ENCODE results near the gene KANSL2. TPM values are rescaled to one million over a fixed set of nuclear protein-coding genes. Genes with fewer than 3 reads are reported as not detected.
A peak's percentile ranks its signal among the peaks of the same experiment; 100 is the strongest.
"Not testable (repeated sequence)": the region's sequence is repeated elsewhere in the genome, so short reads cannot be mapped to it uniquely, and the experiment has no call there.

The KANSL2 gene
- total RNA-seq, 1 donor, result 48.1 TPM

- Histone ChIP-seq H3K79me2 (ENCODE audit: insufficient read depth, low read length) (peaks cover 41% of the 10 kb centered on the region), H3K4me1 (ENCODE audit: insufficient read depth, low read length) (peaks cover 33% of the 10 kb centered on the region), H3K4me3 (ENCODE audit: insufficient read depth, low read length) (no peak overlapping the region), H2AFZ (ENCODE audit: low read length) (no peak overlapping the region), H3K27ac (ENCODE audit: low read depth, low read length) (no peak overlapping the region), H4K20me1 (ENCODE audit: insufficient read depth, low read length) (peaks cover 11% of the 10 kb centered on the region), H3K36me3 (ENCODE audit: insufficient read depth, low read length) (peaks cover 26% of the 10 kb centered on the region), H3K27me3 (ENCODE audit: insufficient read depth, low read length) (no peaks in the 10 kb centered on the region), H3K9me3 (ENCODE audit: low read depth, low read length) (no peaks in the 10 kb centered on the region), H3K4me2 (ENCODE audit: insufficient read depth, low read length) (peak overlapping the region; percentile 81)
- DNase-seq (ENCODE audit: insufficient read length, low spot score, missing footprints), result peak; percentile 15
- TF ChIP-seq CTCF (IDR thresholded peaks at IDR 0.05; ENCODE audit: extremely low read depth, low read depth, low read length), result no peak
Measured at GRCh38 chr12:48682927-48683326, 889 bp upstream of the KANSL2 start.

- Histone ChIP-seq H3K79me2 (ENCODE audit: insufficient read depth, low read length) (peaks cover 44% of the 10 kb centered on the region), H2AFZ (ENCODE audit: low read length) (peak overlapping the region; percentile 91), H3K4me2 (ENCODE audit: insufficient read depth, low read length) (peak overlapping the region; percentile 81), H3K4me3 (ENCODE audit: insufficient read depth, low read length) (peak overlapping the region; percentile 98), H4K20me1 (ENCODE audit: insufficient read depth, low read length) (peaks cover 11% of the 10 kb centered on the region), H3K4me1 (ENCODE audit: insufficient read depth, low read length) (peaks cover 37% of the 10 kb centered on the region), H3K36me3 (ENCODE audit: insufficient read depth, low read length) (peaks cover 28% of the 10 kb centered on the region)
- H3K27ac ChIP-seq (ENCODE audit: low read depth, low read length); DNase-seq (ENCODE audit: insufficient read length, low spot score, missing footprints); H3K27me3 ChIP-seq (ENCODE audit: insufficient read depth, low read length); H3K9me3 ChIP-seq (ENCODE audit: low read depth, low read length): not testable (repeated sequence)
Measured at GRCh38 chr12:48682533-48682905, 481 bp upstream of the KANSL2 start.

- no peak for TF ChIP-seq CTCF (IDR thresholded peaks at IDR 0.05; ENCODE audit: extremely low read depth, low read depth, low read length)
- peak; percentile 80 for DNase-seq (ENCODE audit: insufficient read length, low spot score, missing footprints)
- peak overlapping the region; percentile 96 for H2AFZ ChIP-seq (ENCODE audit: low read length)
- H3K36me3 ChIP-seq (ENCODE audit: insufficient read depth, low read length), result peaks cover 37% of the 10 kb centered on the region
- H3K4me3 ChIP-seq (ENCODE audit: insufficient read depth, low read length), result peak overlapping the region; percentile 98
- H3K9me3 ChIP-seq (ENCODE audit: low read depth, low read length), result no peaks in the 10 kb centered on the region
- H3K79me2 ChIP-seq (ENCODE audit: insufficient read depth, low read length), result peaks cover 55% of the 10 kb centered on the region
- H3K4me2 ChIP-seq (ENCODE audit: insufficient read depth, low read length), result peak overlapping the region; percentile 98
- peaks cover 12% of the 10 kb centered on the region for H4K20me1 ChIP-seq (ENCODE audit: insufficient read depth, low read length)
- H3K4me1 ChIP-seq (ENCODE audit: insufficient read depth, low read length), result peaks cover 37% of the 10 kb centered on the region
- peak overlapping the region; percentile 90 for H3K27ac ChIP-seq (ENCODE audit: low read depth, low read length)
- no peaks in the 10 kb centered on the region for H3K27me3 ChIP-seq (ENCODE audit: insufficient read depth, low read length)
Measured at GRCh38 chr12:48681399-48681709, 684 bp downstream of the KANSL2 start.

GRCh38 chr12:48680861-48681260 is 1.2 kb downstream of the KANSL2 start:
- TF ChIP-seq CTCF (IDR thresholded peaks at IDR 0.05; ENCODE audit: extremely low read depth, low read depth, low read length), result no peak
- Histone ChIP-seq H3K36me3 (ENCODE audit: insufficient read depth, low read length) (peaks cover 42% of the 10 kb centered on the region), H3K27ac (ENCODE audit: low read depth, low read length) (peak overlapping the region; percentile 90), H3K79me2 (ENCODE audit: insufficient read depth, low read length) (peaks cover 60% of the 10 kb centered on the region), H3K4me3 (ENCODE audit: insufficient read depth, low read length) (peak overlapping the region; percentile 98), H4K20me1 (ENCODE audit: insufficient read depth, low read length) (peaks cover 16% of the 10 kb centered on the region), H3K9me3 (ENCODE audit: low read depth, low read length) (no peaks in the 10 kb centered on the region), H3K4me1 (ENCODE audit: insufficient read depth, low read length) (peaks cover 37% of the 10 kb centered on the region), H2AFZ (ENCODE audit: low read length) (no peak overlapping the region), H3K27me3 (ENCODE audit: insufficient read depth, low read length) (no peaks in the 10 kb centered on the region), H3K4me2 (ENCODE audit: insufficient read depth, low read length) (peak overlapping the region; percentile 98)
- DNase-seq (ENCODE audit: insufficient read length, low spot score, missing footprints), result no peak

Data from osteoblast (primary cell).